Muscle layer of colon (tissue), 2 donors: ENCODE data around the gene BICC1.

ENCODE experiments used
- H3K27ac ChIP-seq: one replicate; pipeline ENCODE4 v1.7.0; 2013; ENCODE audit warnings: low read depth, mild to moderate bottlenecking, low read length, moderate library complexity
- H3K27me3 ChIP-seq, 2 donors: one replicate each; pipeline ENCODE4 v1.7.0; 2013; ENCODE audit warnings: low read length in 2 of 2, mild to moderate bottlenecking in 2 of 2; ENCODE audit not compliant: insufficient read depth in 2 of 2, control insufficient read depth in 1 of 2
- H3K36me3 ChIP-seq: one replicate; pipeline ENCODE4 v1.7.0; 2013; ENCODE audit warnings: mild to moderate bottlenecking, low read length; ENCODE audit not compliant: insufficient read depth
- H3K4me1 ChIP-seq: one replicate; pipeline ENCODE4 v1.7.0; 2013; ENCODE audit warnings: mild to moderate bottlenecking, low read length; ENCODE audit not compliant: insufficient read depth
- H3K4me3 ChIP-seq, 2 donors: one replicate each; pipeline ENCODE4 v1.7.0; 2013; ENCODE audit warnings: low read length in 2 of 2, low read depth in 1 of 2, mild to moderate bottlenecking in 1 of 2, moderate library complexity in 1 of 2
- H3K9ac ChIP-seq: one replicate; pipeline ENCODE4 v1.7.0; 2013; ENCODE audit warnings: low read length
- H3K9me3 ChIP-seq: one replicate; pipeline ENCODE4 v1.7.0; 2013; ENCODE audit warnings: mild to moderate bottlenecking, low read length
- donor health status: abdominal sarcoma.
- donor health status: Adenocarcinoma of cecum.

BICC1 gene

GRCh38 chr10:58481569-58482109, 31.0 kb upstream of the BICC1 start:
- H3K27ac ChIP-seq: no peak overlapping the region
- no peaks in the 10 kb centered on the region for H3K9me3 ChIP-seq
- no peak overlapping the region for H3K9ac ChIP-seq
- H3K27me3 ChIP-seq: no peaks in the 10 kb centered on the region
- H3K36me3 ChIP-seq: no peaks in the 10 kb centered on the region
- no peak overlapping the region for H3K4me3 ChIP-seq
- no peaks in the 10 kb centered on the region for H3K4me1 ChIP-seq

- no peaks in the 10 kb centered on the region for H3K4me1 ChIP-seq
- no peaks in the 10 kb centered on the region for H3K36me3 ChIP-seq
- no peak overlapping the region for H3K4me3 ChIP-seq
- H3K27me3 ChIP-seq: no peaks in the 10 kb centered on the region
- no peaks in the 10 kb centered on the region for H3K9me3 ChIP-seq
- H3K27ac ChIP-seq: no peak overlapping the region
- no peak overlapping the region for H3K9ac ChIP-seq
Observed at GRCh38 chr10:58486821-58487220, 25.9 kb upstream of the BICC1 start.

GRCh38 chr10:58488921-58489320, 23.8 kb upstream of the BICC1 start:
- Histone ChIP-seq H3K27ac (no peak overlapping the region), H3K9ac (no peak overlapping the region), H3K9me3 (no peaks in the 10 kb centered on the region), H3K27me3 (no peaks in the 10 kb centered on the region), H3K36me3 (no peaks in the 10 kb centered on the region), H3K4me3 (no peak overlapping the region), H3K4me1 (no peaks in the 10 kb centered on the region)

GRCh38 chr10:58502956-58503355, 9.7 kb upstream of the BICC1 start:
- no peaks in the 10 kb centered on the region for H3K36me3 ChIP-seq
- no peaks in the 10 kb centered on the region for H3K9me3 ChIP-seq
- no peak overlapping the region for H3K27ac ChIP-seq
- H3K4me3 ChIP-seq: no peak overlapping the region
- no peaks in the 10 kb centered on the region for H3K27me3 ChIP-seq
- no peaks in the 10 kb centered on the region for H3K4me1 ChIP-seq
- H3K9ac ChIP-seq: no peak overlapping the region

- Histone ChIP-seq H3K27ac (no peak overlapping the region), H3K4me1 (no peaks in the 10 kb centered on the region), H3K36me3 (no peaks in the 10 kb centered on the region), H3K27me3 (no peaks in the 10 kb centered on the region), H3K9ac (no peak overlapping the region), H3K9me3 (no peaks in the 10 kb centered on the region), H3K4me3 (no peak overlapping the region)
Observed at GRCh38 chr10:58508316-58508715, 4.4 kb upstream of the BICC1 start.

- Histone ChIP-seq H3K4me1 (no peaks in the 10 kb centered on the region), H3K9me3 (no peaks in the 10 kb centered on the region), H3K9ac (no peak overlapping the region), H3K36me3 (no peaks in the 10 kb centered on the region), H3K27me3 (no peaks in the 10 kb centered on the region), H3K27ac (peak overlapping the region; percentile 54), H3K4me3 (peak overlapping the region; percentile 49 to 83)
Observed at GRCh38 chr10:58511765-58512490, 744 bp upstream of the BICC1 start.

GRCh38 chr10:58513188-58514110, 777 bp downstream of the BICC1 start:
- Histone ChIP-seq H3K4me3 (peak overlapping the region; percentile 63 to 70), H3K4me1 (no peaks in the 10 kb centered on the region), H3K9ac (peak overlapping the region; percentile 31), H3K36me3 (no peaks in the 10 kb centered on the region), H3K27me3 (no peaks in the 10 kb centered on the region), H3K27ac (peak overlapping the region; percentile 78), H3K9me3 (no peaks in the 10 kb centered on the region)

GRCh38 chr10:58514111-58514770, 1.6 kb downstream of the BICC1 start:
- H3K9me3 ChIP-seq: no peaks in the 10 kb centered on the region
- no peaks in the 10 kb centered on the region for H3K36me3 ChIP-seq
- no peak overlapping the region for H3K27ac ChIP-seq
- no peaks in the 10 kb centered on the region for H3K4me1 ChIP-seq
- peak overlapping the region; percentile 31 for H3K9ac ChIP-seq
- H3K27me3 ChIP-seq: no peaks in the 10 kb centered on the region
- H3K4me3 ChIP-seq: peak overlapping the region; percentile 63 to 70

- no peak overlapping the region for H3K27ac ChIP-seq
- no peak overlapping the region for H3K9ac ChIP-seq
- H3K4me1 ChIP-seq: no peaks in the 10 kb centered on the region
- no peaks in the 10 kb centered on the region for H3K9me3 ChIP-seq
- H3K36me3 ChIP-seq: no peaks in the 10 kb centered on the region
- H3K27me3 ChIP-seq: no peaks in the 10 kb centered on the region
- H3K4me3 ChIP-seq: peak overlapping the region in 1 of 2 donors; percentile 19
Observed at GRCh38 chr10:58515291-58515941, 2.7 kb downstream of the BICC1 start.

- H3K27me3 ChIP-seq: no peaks in the 10 kb centered on the region
- H3K9me3 ChIP-seq: no peaks in the 10 kb centered on the region
Observed at GRCh38 chr10:58516119-58516518, 3.4 kb downstream of the BICC1 start.

GRCh38 chr10:58516671-58517070, 4.0 kb downstream of the BICC1 start:
- H3K9me3 ChIP-seq: no peaks in the 10 kb centered on the region
- H3K4me3 ChIP-seq: no peak overlapping the region
- no peak overlapping the region for H3K9ac ChIP-seq
- H3K36me3 ChIP-seq: no peaks in the 10 kb centered on the region
- H3K27me3 ChIP-seq: no peaks in the 10 kb centered on the region
- no peaks in the 10 kb centered on the region for H3K4me1 ChIP-seq
- H3K27ac ChIP-seq: no peak overlapping the region

More at GRCh38 chr10:58516119-58516518, 3.4 kb downstream of the BICC1 start:
- no peak overlapping the region for H3K27ac ChIP-seq
- H3K36me3 ChIP-seq: no peaks in the 10 kb centered on the region
- H3K4me3 ChIP-seq: no peak overlapping the region
- H3K4me1 ChIP-seq: no peaks in the 10 kb centered on the region
- no peak overlapping the region for H3K9ac ChIP-seq
